22Rv1 (cell line): Measurements from ENCODE around the gene ADK.

ENCODE experiments used
- CTCF ChIP-seq: fragments of 450-650 bp; IDR thresholded peaks from 2 replicates; pipeline ENCODE4 v1.5.1; 2017; ENCODE audit warnings: mild to moderate bottlenecking
- ZFX ChIP-seq: fragments of 450-650 bp; IDR thresholded peaks from 2 replicates; pipeline ENCODE4 v1.6.1; 2017; ENCODE audit warnings: antibody characterized with exemption, borderline replicate concordance

- TF ChIP-seq CTCF (no peak), ZFX (no peak)
Observed at GRCh38 chr10:74419491-74419951, 268.5 kb downstream of the ADK start.
